NCI-H128 (cell line): Measurements from ENCODE around the gene MAPKAPK2.
A peak's percentile ranks its signal among the peaks of the same experiment; 100 is the strongest.
"Not testable (repeated sequence)": the region's sequence is repeated elsewhere in the genome, so short reads cannot be mapped to it uniquely, and the experiment has no call there.

Experiments
- DNase-seq: peaks from one replicate; lab custom pipeline; 2025; ENCODE audit not compliant: unreplicated experiment; lab: John Stamatoyannopoulos, UW

The MAPKAPK2 gene

GRCh38 chr1:206684478-206685333 is at the start of gene MAPKAPK2:
TSS of gene MAPKAPK2 (plus strand) at chr1:206684905. CDS start at chr1:206685230, 325 bp downstream.
- DNase-seq, result peak; percentile 39

- DNase-seq, result peak; percentile 94
Measured at GRCh38 chr1:206635080-206635977, 49.4 kb upstream of the MAPKAPK2 start, which contains the start of gene DYRK3. TSS of gene DYRK3 (plus strand) at chr1:206635536. CDS start at chr1:206635704, 168 bp downstream.

GRCh38 chr1:206635978-206636345 is 48.7 kb upstream of the MAPKAPK2 start:
- DNase-seq, result no peak

- no peak for DNase-seq
Measured at GRCh38 chr1:206636671-206637070, 48.0 kb upstream of the MAPKAPK2 start.

GRCh38 chr1:206637605-206638004 is 47.1 kb upstream of the MAPKAPK2 start:
- DNase-seq, result no peak

- DNase-seq, result not testable (repeated sequence)
Measured at GRCh38 chr1:206642074-206642473, 42.6 kb upstream of the MAPKAPK2 start.

- DNase-seq, result no peak
Measured at GRCh38 chr1:206643118-206643698, 41.5 kb upstream of the MAPKAPK2 start.

GRCh38 chr1:206646504-206646903 is 38.2 kb upstream of the MAPKAPK2 start:
- no peak for DNase-seq

- DNase-seq, result no peak
Measured at GRCh38 chr1:206647224-206647623, 37.5 kb upstream of the MAPKAPK2 start.

- no peak for DNase-seq
Measured at GRCh38 chr1:206649261-206649921, 35.3 kb upstream of the MAPKAPK2 start.

- DNase-seq, result no peak
Measured at GRCh38 chr1:206651014-206651413, 33.7 kb upstream of the MAPKAPK2 start.

- no peak for DNase-seq
Measured at GRCh38 chr1:206651958-206652890, 32.5 kb upstream of the MAPKAPK2 start.

- DNase-seq, result no peak
Measured at GRCh38 chr1:206653715-206654459, 30.8 kb upstream of the MAPKAPK2 start.

- no peak for DNase-seq
Measured at GRCh38 chr1:206654828-206655227, 29.9 kb upstream of the MAPKAPK2 start.

- DNase-seq, result peak; percentile 45
Measured at GRCh38 chr1:206655471-206655882, 29.2 kb upstream of the MAPKAPK2 start.

GRCh38 chr1:206656936-206657335 is 27.8 kb upstream of the MAPKAPK2 start:
- no peak for DNase-seq

GRCh38 chr1:206657751-206658150 is 27.0 kb upstream of the MAPKAPK2 start:
- DNase-seq, result no peak

- DNase-seq, result no peak
Measured at GRCh38 chr1:206658264-206658980, 26.3 kb upstream of the MAPKAPK2 start.

GRCh38 chr1:206658981-206659273 is 25.8 kb upstream of the MAPKAPK2 start:
- DNase-seq, result no peak
